ENCODE measurements around the gene PTGES2. TPM values are rescaled to one million over a fixed set of nuclear protein-coding genes. Genes with fewer than 3 reads are reported as not detected.
A peak's percentile ranks its signal among the peaks of the same experiment; 100 is the strongest.

Gene PTGES2
- total RNA-seq, 1 donor from 2014 or later: 80.3 TPM

GRCh38 chr9:128117613-128118471, 9.7 kb downstream of the PTGES2 start:
- peak; percentile 97 for DNase-seq (ENCODE audit: extremely low spot score, unreplicated experiment)
- Mint-ChIP-seq H3K4me1 (ENCODE audit: unreplicated experiment) (peaks cover 12% of the 10 kb centered on the region), H3K9me3 (ENCODE audit: unreplicated experiment) (no peaks in the 10 kb centered on the region), H3K36me3 (ENCODE audit: unreplicated experiment) (peaks cover 4% of the 10 kb centered on the region), H3K4me3 (ENCODE audit: unreplicated experiment) (no peak overlapping the region), H3K27ac (ENCODE audit: unreplicated experiment) (no peak overlapping the region), H3K27me3 (ENCODE audit: unreplicated experiment) (no peaks in the 10 kb centered on the region)
- TF ChIP-seq CTCF (IDR thresholded peaks at IDR 0.05): peak; percentile 100

- no peak for TF ChIP-seq CTCF (IDR thresholded peaks at IDR 0.05)
- Mint-ChIP-seq H3K27ac (ENCODE audit: unreplicated experiment) (no peak overlapping the region), H3K27me3 (ENCODE audit: unreplicated experiment) (no peaks in the 10 kb centered on the region), H3K4me3 (ENCODE audit: unreplicated experiment) (no peak overlapping the region), H3K9me3 (ENCODE audit: unreplicated experiment) (no peaks in the 10 kb centered on the region), H3K4me1 (ENCODE audit: unreplicated experiment) (peaks cover 12% of the 10 kb centered on the region), H3K36me3 (ENCODE audit: unreplicated experiment) (peaks cover 3% of the 10 kb centered on the region)
- DNase-seq (ENCODE audit: extremely low spot score, unreplicated experiment): no peak
Observed at GRCh38 chr9:128116104-128117083, 11.1 kb downstream of the PTGES2 start.

GRCh38 chr9:128115187-128116103, 12.1 kb downstream of the PTGES2 start:
- DNase-seq (ENCODE audit: extremely low spot score, unreplicated experiment): no peak
- no peak for TF ChIP-seq CTCF (IDR thresholded peaks at IDR 0.05)
- Mint-ChIP-seq H3K27me3 (ENCODE audit: unreplicated experiment) (no peaks in the 10 kb centered on the region), H3K27ac (ENCODE audit: unreplicated experiment) (no peak overlapping the region), H3K4me1 (ENCODE audit: unreplicated experiment) (peaks cover 12% of the 10 kb centered on the region), H3K4me3 (ENCODE audit: unreplicated experiment) (no peak overlapping the region), H3K9me3 (ENCODE audit: unreplicated experiment) (no peaks in the 10 kb centered on the region), H3K36me3 (ENCODE audit: unreplicated experiment) (peaks cover 3% of the 10 kb centered on the region)

- Mint-ChIP-seq H3K27me3 (ENCODE audit: unreplicated experiment) (no peaks in the 10 kb centered on the region), H3K36me3 (ENCODE audit: unreplicated experiment) (peaks cover 8% of the 10 kb centered on the region), H3K27ac (ENCODE audit: unreplicated experiment) (no peak overlapping the region), H3K4me3 (ENCODE audit: unreplicated experiment) (no peak overlapping the region), H3K4me1 (ENCODE audit: unreplicated experiment) (peaks cover 12% of the 10 kb centered on the region), H3K9me3 (ENCODE audit: unreplicated experiment) (no peaks in the 10 kb centered on the region)
- no peak for DNase-seq (ENCODE audit: extremely low spot score, unreplicated experiment)
- TF ChIP-seq CTCF (IDR thresholded peaks at IDR 0.05): no peak
Observed at GRCh38 chr9:128114326-128115186, 13.0 kb downstream of the PTGES2 start.
